AG04449 (cell line): ENCODE data around the gene DEFB128.

Source experiments
- CTCF ChIA-PET: fragments of 350-600 bp; formaldehyde crosslinking; extraction: SDS; loops from one replicate; lab custom pipeline; 2021; ENCODE audit warnings: antibody characterized with exemption; lab: Yijun Ruan, JAX
- POLR2A ChIA-PET: fragments of 400-600, 350-600 bp; formaldehyde crosslinking; extraction: SDS; loops from one replicate; lab custom pipeline; 2020; ENCODE audit warnings: antibody characterized with exemption, inconsistent platforms; lab: Yijun Ruan, JAX
- DNase-seq: peaks from one replicate; pipeline ENCODE4 v3.0.0-alpha.2; 2010; ENCODE audit warnings: low read depth, low spot score
- H3K4me3 ChIP-seq: 2 replicates; pipeline ENCODE4 v1.5.1; 2011; ENCODE audit warnings: low read depth, mild to moderate bottlenecking, control low read depth, low read length
- CTCF ChIP-seq: IDR thresholded peaks from one replicate; pipeline ENCODE4 v1.5.1; 2011; ENCODE audit warnings: mild to moderate bottlenecking, moderate library complexity, low read length, control low read depth, inconsistent platforms; ENCODE audit not compliant: insufficient read depth; ENCODE audit errors: missing control alignments

DEFB128 gene

GRCh38 chr20:164618-165017, 24.9 kb downstream of the DEFB128 start:
- DNase-seq, result no peak
- CTCF ChIA-PET, result no interaction called here
- POLR2A ChIA-PET, result no interaction called here
- no peak for TF ChIP-seq CTCF
- no peak overlapping the region for H3K4me3 ChIP-seq

- ChIA-PET POLR2A (no interaction called here), CTCF (interaction anchor here (0.8 kb wide), 1 partner anchor 67 kb away, joined by 3 read pairs; no protein-coding TSS in a partner anchor)
These were observed 32.4 kb downstream of the DEFB128 start, which contains the start of gene DEFB127 for GRCh38 chr20:157154-157553. Gene DEFB127, plus strand, starts transcription at chr20:157454. Its CDS starts 91 bp downstream, at chr20:157545.

GRCh38 chr20:152131-152530, 37.4 kb downstream of the DEFB128 start:
- DNase-seq, result no peak
- H3K4me3 ChIP-seq, result no peak overlapping the region
- no peak for TF ChIP-seq CTCF
- ChIA-PET POLR2A (no interaction called here), CTCF (no interaction called here)

More at GRCh38 chr20:157154-157553, 32.4 kb downstream of the DEFB128 start, which contains the start of gene DEFB127:
- no peak within 1 kb of the TSS for H3K4me3 ChIP-seq
- DNase-seq, result no peak
- no peak for TF ChIP-seq CTCF

GRCh38 chr20:145877-146276, 43.6 kb downstream of the DEFB128 start:
- no peak for DNase-seq
- TF ChIP-seq CTCF, result no peak
- ChIA-PET POLR2A (no interaction called here), CTCF (no interaction called here)
- no peak overlapping the region for H3K4me3 ChIP-seq

GRCh38 chr20:142290-142689, 47.2 kb downstream of the DEFB128 start, which contains the start of gene DEFB126:
Gene DEFB126, plus strand, starts transcription at chr20:142590. Its CDS starts 39 bp downstream, at chr20:142629.
- no peak for TF ChIP-seq CTCF
- ChIA-PET POLR2A (no interaction called here), CTCF (no interaction called here)
- DNase-seq, result no peak
- no peak within 1 kb of the TSS for H3K4me3 ChIP-seq
